OCI-LY7 (cell line): Measurements from ENCODE around the gene ROBO1. TPM values are rescaled to one million over a fixed set of nuclear protein-coding genes. Genes with fewer than 3 reads are reported as not detected.

Source experiments
- BruUV-seq: library from RNA; stranded (reverse); fragments of 400-500 nt; replicated peaks from 2 replicates; lab custom pipeline; 2021; lab: Mats Ljungman, UMichigan
- CTCF ChIA-PET: fragments of 300-600 bp; sonication (Branson Sonifier 250); formaldehyde crosslinking; loops from one replicate; lab custom pipeline; 2022; ENCODE audit warnings: antibody characterized with exemption; ENCODE audit not compliant: unreplicated experiment; lab: Charles Lee
- POLR2A ChIA-PET: fragments of 300-600 bp; sonication (Branson Sonifier 250); formaldehyde crosslinking; loops from one replicate; lab custom pipeline; 2022; ENCODE audit warnings: antibody characterized with exemption; lab: Charles Lee
- DNase-seq: peaks from one replicate; pipeline ENCODE4 v3.0.0-alpha.2; 2015; ENCODE audit warnings: low spot score
- H2AFZ ChIP-seq: fragments of 200-600 bp; sonication (generic), shearing (Covaris generic); 2 replicates; pipeline ENCODE4 v1.6.1; 2014; ENCODE audit warnings: mild to moderate bottlenecking, antibody characterized with exemption, low read length, moderate library complexity
- H3K27ac ChIP-seq: fragments of 200-600 bp; sonication (generic); 2 replicates; pipeline ENCODE4 v1.5.1; 2014; ENCODE audit warnings: mixed run types, low read depth, mild to moderate bottlenecking, moderate library complexity, low read length, inconsistent platforms; ENCODE audit not compliant: poor library complexity, severe bottlenecking
- H3K36me3 ChIP-seq: fragments of 200-600 bp; sonication (generic); 2 replicates; pipeline ENCODE4 v1.6.1; 2014; ENCODE audit warnings: mild to moderate bottlenecking, antibody characterized with exemption, low read length, moderate library complexity, mixed read lengths; ENCODE audit not compliant: insufficient read depth
- H3K4me1 ChIP-seq: fragments of 200-600 bp; sonication (generic); 2 replicates; pipeline ENCODE4 v1.5.1; 2014; ENCODE audit warnings: mild to moderate bottlenecking, low read length; ENCODE audit not compliant: insufficient read depth, poor library complexity, severe bottlenecking
- H3K4me2 ChIP-seq: fragments of 200-600 bp; sonication (generic); 2 replicates; pipeline ENCODE4 v1.6.1; 2014; ENCODE audit warnings: mild to moderate bottlenecking, low read length
- H3K4me3 ChIP-seq: fragments of 200-600 bp; sonication (generic); 2 replicates; pipeline ENCODE4 v1.5.1; 2014; ENCODE audit warnings: mild to moderate bottlenecking, low read depth, low read length; ENCODE audit not compliant: poor library complexity, severe bottlenecking
- H3K79me2 ChIP-seq: fragments of 200-600 bp; sonication (generic); 2 replicates; pipeline ENCODE4 v1.6.1; 2016; ENCODE audit warnings: low read depth, mild to moderate bottlenecking, low read length, moderate library complexity, mixed read lengths; ENCODE audit not compliant: insufficient read depth
- H3K9me2 ChIP-seq: fragments of 200-600 bp; sonication (generic); 2 replicates; pipeline ENCODE4 v1.6.1; 2016; ENCODE audit warnings: mild to moderate bottlenecking, low read length, mixed read lengths; ENCODE audit not compliant: insufficient read depth
- H3K9me3 ChIP-seq: fragments of 200-600 bp; sonication (generic); 2 replicates; pipeline ENCODE4 v1.6.1; 2014; ENCODE audit warnings: mild to moderate bottlenecking, mixed run types, low read length, mixed read lengths
- H4K20me1 ChIP-seq: fragments of 200-600 bp; sonication (generic); 2 replicates; pipeline ENCODE4 v1.6.1; 2014; ENCODE audit warnings: mild to moderate bottlenecking, antibody characterized with exemption, low read length, moderate library complexity, mixed read lengths; ENCODE audit not compliant: insufficient read depth
- EZH2phosphoT487 ChIP-seq: fragments of 200-600 bp; sonication (generic); IDR thresholded peaks from 2 replicates; pipeline ENCODE4 v1.6.1; 2018; ENCODE audit warnings: low read depth, borderline replicate concordance, mild to moderate bottlenecking, mixed run types, antibody characterized with exemption, low read length, moderate library complexity, mixed read lengths
- intact Hi-C: fragments of 100-400 bp; cut with micrococcal nuclease; formaldehyde crosslinking; loops from one replicate; pipeline ENCODE4 v1.10.0; 2022; ENCODE audit not compliant: unreplicated experiment
- total RNA-seq, 2 experiments: library from RNA; depleted of rRNA in 1 of 2; stranded (reverse); fragments of >200 nt in 1 of 2; shearing (Covaris generic) in 1 of 2; gene quantifications; 2 replicates each; pipeline ENCODE4 v1.2.3, GENCODE V29; 2014 to 2022
- TF ChIP-seq, protein P1 (sequence below): fragments of 200-600 bp; sonication (generic); conservative IDR thresholded peaks from 2 replicates; pipeline ENCODE4 v1.5.1; 2014; ENCODE audit warnings: mild to moderate bottlenecking, antibody characterized with exemption, low read length, moderate library complexity, mixed read lengths

ROBO1 gene
- total RNA-seq, 2 experiments from 2014 or later = not detected

DNA sequence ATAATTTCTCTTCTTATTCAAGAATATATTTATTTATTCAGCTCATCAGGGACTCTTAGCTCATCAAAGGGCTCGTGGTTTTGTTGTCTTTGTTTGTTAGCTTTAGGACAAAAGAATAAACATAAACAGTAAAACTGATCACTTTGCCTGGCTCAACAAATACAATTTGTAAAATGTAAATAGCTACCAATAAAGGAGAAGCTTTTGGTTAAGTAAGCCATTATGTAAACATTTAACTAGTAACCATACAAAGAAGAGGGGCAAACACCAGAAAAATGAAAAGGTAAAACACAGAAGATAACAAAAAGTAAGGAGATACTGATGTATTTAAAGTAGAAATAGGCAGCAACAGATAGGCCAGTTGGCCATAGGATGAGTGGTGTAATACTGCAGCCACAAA lies 761.7 kb downstream of the ROBO1 start:
- DNase-seq = no peak
- no peaks in the 10 kb centered on the region for H3K4me1 ChIP-seq
- H3K4me3 ChIP-seq = no peak overlapping the region
- H3K9me2 ChIP-seq = no peaks in the 10 kb centered on the region
- no peak for TF ChIP-seq EZH2phosphoT487
- TF ChIP-seq, protein P1, sequence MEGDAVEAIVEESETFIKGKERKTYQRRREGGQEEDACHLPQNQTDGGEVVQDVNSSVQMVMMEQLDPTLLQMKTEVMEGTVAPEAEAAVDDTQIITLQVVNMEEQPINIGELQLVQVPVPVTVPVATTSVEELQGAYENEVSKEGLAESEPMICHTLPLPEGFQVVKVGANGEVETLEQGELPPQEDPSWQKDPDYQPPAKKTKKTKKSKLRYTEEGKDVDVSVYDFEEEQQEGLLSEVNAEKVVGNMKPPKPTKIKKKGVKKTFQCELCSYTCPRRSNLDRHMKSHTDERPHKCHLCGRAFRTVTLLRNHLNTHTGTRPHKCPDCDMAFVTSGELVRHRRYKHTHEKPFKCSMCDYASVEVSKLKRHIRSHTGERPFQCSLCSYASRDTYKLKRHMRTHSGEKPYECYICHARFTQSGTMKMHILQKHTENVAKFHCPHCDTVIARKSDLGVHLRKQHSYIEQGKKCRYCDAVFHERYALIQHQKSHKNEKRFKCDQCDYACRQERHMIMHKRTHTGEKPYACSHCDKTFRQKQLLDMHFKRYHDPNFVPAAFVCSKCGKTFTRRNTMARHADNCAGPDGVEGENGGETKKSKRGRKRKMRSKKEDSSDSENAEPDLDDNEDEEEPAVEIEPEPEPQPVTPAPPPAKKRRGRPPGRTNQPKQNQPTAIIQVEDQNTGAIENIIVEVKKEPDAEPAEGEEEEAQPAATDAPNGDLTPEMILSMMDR = no peak
- no peaks in the 10 kb centered on the region for H3K79me2 ChIP-seq
- POLR2A ChIA-PET = interaction anchor here (0.7 kb wide), 1 partner anchor 179 kb away, joined by 3 read pairs; no protein-coding TSS in a partner anchor
- no peak overlapping the region for H3K27ac ChIP-seq
- BruUV-seq = no TSS peak
- intact Hi-C loops = no loop called here
- H3K9me3 ChIP-seq = no peaks in the 10 kb centered on the region
- no peaks in the 10 kb centered on the region for H3K36me3 ChIP-seq
- H4K20me1 ChIP-seq = no peaks in the 10 kb centered on the region
- no peak overlapping the region for H3K4me2 ChIP-seq
- no peak overlapping the region for H2AFZ ChIP-seq
- CTCF ChIA-PET = no interaction called here

DNA sequence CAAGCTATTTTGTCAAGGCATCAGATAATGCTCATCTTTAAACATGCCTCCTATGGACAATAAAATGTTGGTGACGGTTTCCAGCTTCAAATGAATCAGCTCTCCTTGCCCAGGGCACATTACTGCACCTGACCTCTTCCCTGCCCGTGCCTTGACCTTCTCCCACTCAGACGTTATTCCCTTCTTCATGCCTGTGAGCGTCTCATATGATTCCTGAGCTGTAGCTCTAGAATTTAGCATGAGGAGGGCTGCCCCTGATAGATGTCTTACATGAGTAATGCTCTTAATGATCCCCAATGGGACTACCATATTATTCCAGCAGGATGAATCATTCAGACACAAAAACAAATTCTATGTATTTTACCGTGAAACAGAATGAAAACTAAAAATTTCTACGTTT lies 762.7 kb downstream of the ROBO1 start:
- Histone ChIP-seq H3K36me3 (no peaks in the 10 kb centered on the region), H4K20me1 (no peaks in the 10 kb centered on the region), H3K9me2 (no peaks in the 10 kb centered on the region), H3K79me2 (no peaks in the 10 kb centered on the region), H3K4me3 (no peak overlapping the region), H3K9me3 (no peaks in the 10 kb centered on the region), H2AFZ (no peak overlapping the region), H3K4me1 (no peaks in the 10 kb centered on the region), H3K4me2 (no peak overlapping the region), H3K27ac (no peak overlapping the region)
- CTCF ChIA-PET = no interaction called here
- intact Hi-C loops = no loop called here
- TF ChIP-seq, protein P1 = no peak
- no peak for TF ChIP-seq EZH2phosphoT487
- no TSS peak for BruUV-seq
- no peak for DNase-seq
- POLR2A ChIA-PET = interaction anchor here (0.5 kb wide), 1 partner anchor 511 kb away, joined by 3 read pairs; no protein-coding TSS in a partner anchor

DNA sequence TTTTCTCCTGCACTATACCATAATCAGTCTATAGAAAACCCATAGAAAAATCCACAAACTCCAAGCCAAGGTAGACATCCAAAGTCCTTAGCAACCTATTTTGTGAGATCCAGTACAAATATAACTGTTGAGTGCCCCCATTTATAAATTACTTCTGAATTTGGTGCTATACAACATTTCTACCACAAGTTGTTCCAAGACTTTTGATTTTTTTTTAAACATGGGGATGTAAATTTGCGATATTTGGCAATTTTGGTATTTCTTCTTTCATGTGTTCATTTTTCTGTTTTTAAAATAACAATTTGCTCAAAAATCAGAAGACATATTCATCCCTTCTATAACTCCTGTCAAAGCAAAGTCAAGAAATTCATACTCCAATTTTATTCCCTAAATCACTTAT lies 763.8 kb downstream of the ROBO1 start:
- no peaks in the 10 kb centered on the region for H3K4me1 ChIP-seq
- no peaks in the 10 kb centered on the region for H4K20me1 ChIP-seq
- TF ChIP-seq, protein P1 = no peak
- TF ChIP-seq EZH2phosphoT487 = no peak
- no peak overlapping the region for H3K4me2 ChIP-seq
- H3K27ac ChIP-seq = no peak overlapping the region
- intact Hi-C loops = no loop called here
- no peak overlapping the region for H3K4me3 ChIP-seq
- H3K9me3 ChIP-seq = no peaks in the 10 kb centered on the region
- no peak for DNase-seq
- BruUV-seq = no TSS peak
- H3K36me3 ChIP-seq = no peaks in the 10 kb centered on the region
- no peaks in the 10 kb centered on the region for H3K9me2 ChIP-seq
- H3K79me2 ChIP-seq = no peaks in the 10 kb centered on the region
- no peak overlapping the region for H2AFZ ChIP-seq
- POLR2A ChIA-PET = no interaction called here
- CTCF ChIA-PET = no interaction called here
